ENCODE measurements around the gene CALML3.
"Not testable (repeated sequence)": the region's sequence is repeated elsewhere in the genome, so short reads cannot be mapped to it uniquely, and the experiment has no call there.

The CALML3 gene

GRCh38 chr10:5557040-5557721 lies 32.4 kb downstream of the CALML3 start:
- no peak for DNase-seq (ENCODE audit: low spot score)

GRCh38 chr10:5557799-5558771 lies 33.3 kb downstream of the CALML3 start:
- no peak for DNase-seq (ENCODE audit: low spot score)

- DNase-seq (ENCODE audit: low spot score): not testable (repeated sequence)
Observed at GRCh38 chr10:5559022-5559421, 34.3 kb downstream of the CALML3 start.

- no peak for DNase-seq (ENCODE audit: low spot score)
Observed at GRCh38 chr10:5559642-5560141, 34.9 kb downstream of the CALML3 start.

- no peak for DNase-seq (ENCODE audit: low spot score)
Observed at GRCh38 chr10:5560142-5560816, 35.5 kb downstream of the CALML3 start.

GRCh38 chr10:5560817-5561703 lies 36.3 kb downstream of the CALML3 start:
- no peak for DNase-seq (ENCODE audit: low spot score)

GRCh38 chr10:5561704-5562645 lies 37.2 kb downstream of the CALML3 start:
- no peak for DNase-seq (ENCODE audit: low spot score)

GRCh38 chr10:5563321-5563961 lies 38.7 kb downstream of the CALML3 start:
- no peak for DNase-seq (ENCODE audit: low spot score)

GRCh38 chr10:5563991-5564536 lies 39.3 kb downstream of the CALML3 start:
- DNase-seq (ENCODE audit: low spot score): peak; percentile 64

GRCh38 chr10:5564537-5565204 lies 39.9 kb downstream of the CALML3 start:
- DNase-seq (ENCODE audit: low spot score): peak; percentile 61

- no peak for DNase-seq (ENCODE audit: low spot score)
Observed at GRCh38 chr10:5565205-5565545, 40.4 kb downstream of the CALML3 start.

GRCh38 chr10:5565671-5566581 lies 41.2 kb downstream of the CALML3 start:
- DNase-seq (ENCODE audit: low spot score): no peak

- no peak for DNase-seq (ENCODE audit: low spot score)
Observed at GRCh38 chr10:5566614-5567013, 41.9 kb downstream of the CALML3 start.

GRCh38 chr10:5567477-5567876 lies 42.7 kb downstream of the CALML3 start:
- DNase-seq (ENCODE audit: low spot score): no peak

- DNase-seq (ENCODE audit: low spot score): no peak
Observed at GRCh38 chr10:5568984-5569383, 44.2 kb downstream of the CALML3 start.

- DNase-seq (ENCODE audit: low spot score): no peak
Observed at GRCh38 chr10:5569568-5569967, 44.8 kb downstream of the CALML3 start.

- no peak for DNase-seq (ENCODE audit: low spot score)
Observed at GRCh38 chr10:5570007-5570655, 45.4 kb downstream of the CALML3 start.
